Neural progenitor cell (in vitro differentiated cells): ENCODE data around the gene ALDH1L2. TPM values are rescaled to one million over a fixed set of nuclear protein-coding genes. Genes with fewer than 3 reads are reported as not detected.
A peak's percentile ranks its signal among the peaks of the same experiment; 100 is the strongest.

Experiments
- DNase-seq: peaks from one replicate; pipeline ENCODE4 v3.0.0-alpha.2; 2016; ENCODE audit warnings: low spot score
- H2AFZ ChIP-seq: fragments of 200-600 bp; sonication (generic); replicated peaks from 2 replicates; pipeline ENCODE4 v1.6.1; 2016; ENCODE audit warnings: antibody characterized with exemption
- H3F3A ChIP-seq: fragments of 200-600 bp; sonication (generic); 2 replicates; pipeline ENCODE4 v1.6.1; 2016; ENCODE audit warnings: antibody characterized with exemption, low read depth
- H3K27ac ChIP-seq: fragments of 200-600 bp; sonication (generic); 2 replicates; pipeline ENCODE4 v1.5.1; 2016; ENCODE audit warnings: mild to moderate bottlenecking
- H3K27me3 ChIP-seq: fragments of 200-600 bp; sonication (generic); 2 replicates; pipeline ENCODE4 v1.6.1; 2016; ENCODE audit warnings: mild to moderate bottlenecking, moderate library complexity
- H3K36me3 ChIP-seq: fragments of 200-600 bp; sonication (generic); 2 replicates; pipeline ENCODE4 v1.5.1; 2016
- H3K4me1 ChIP-seq: fragments of 200-600 bp; sonication (generic); 2 replicates; pipeline ENCODE4 v1.6.1; 2016; ENCODE audit warnings: mixed run types
- H3K4me2 ChIP-seq: fragments of 200-600 bp; sonication (generic); 2 replicates; pipeline ENCODE4 v1.6.1; 2016
- H3K4me3 ChIP-seq: fragments of 200-600 bp; sonication (generic); 2 replicates; pipeline ENCODE4 v1.5.1; 2016
- H3K79me2 ChIP-seq: fragments of 200-600 bp; sonication (generic); 2 replicates; pipeline ENCODE4 v1.6.1; 2016; ENCODE audit warnings: low read depth
- H3K9ac ChIP-seq: fragments of 200-600 bp; sonication (generic); 2 replicates; pipeline ENCODE4 v1.6.1; 2016
- H3K9me3 ChIP-seq: fragments of 200-600 bp; sonication (generic); 2 replicates; pipeline ENCODE4 v1.5.1; 2016; ENCODE audit warnings: low read depth
- H4K20me1 ChIP-seq: fragments of 200-600 bp; sonication (generic); 2 replicates; pipeline ENCODE4 v1.6.1; 2016; ENCODE audit warnings: low read depth
- H3K27ac Mint-ChIP-seq: 3 replicates; pipeline ENCODE4 v1.8.0; 2021; ENCODE audit warnings: mixed read lengths
- H3K27me3 Mint-ChIP-seq: 2 replicates; pipeline ENCODE4 v1.8.0; 2022; ENCODE audit warnings: low read depth, mild to moderate bottlenecking, inconsistent platforms, moderate library complexity, mixed read lengths; ENCODE audit not compliant: insufficient read depth
- H3K36me3 Mint-ChIP-seq: 3 replicates; pipeline ENCODE4 v1.8.0; 2021; ENCODE audit warnings: mixed read lengths
- H3K4me1 Mint-ChIP-seq: 3 replicates; pipeline ENCODE4 v1.8.0; 2021; ENCODE audit warnings: mixed read lengths
- H3K4me3 Mint-ChIP-seq: 3 replicates; pipeline ENCODE4 v1.8.0; 2021; ENCODE audit warnings: mild to moderate bottlenecking, moderate library complexity, mixed read lengths
- H3K9me3 Mint-ChIP-seq: 3 replicates; pipeline ENCODE4 v1.8.0; 2020; ENCODE audit warnings: mixed read lengths
- CTCF ChIP-seq: fragments of 200-600 bp; sonication (generic); IDR thresholded peaks from 2 replicates; pipeline ENCODE4 v1.5.1; 2017; ENCODE audit warnings: antibody characterized with exemption, mild to moderate bottlenecking
- EZH2 ChIP-seq: fragments of 200-600 bp; sonication (generic); IDR thresholded peaks from 2 replicates; pipeline ENCODE4 v1.6.1; 2017; ENCODE audit warnings: antibody characterized with exemption, mild to moderate bottlenecking, moderate library complexity
- EZH2phosphoT487 ChIP-seq: fragments of 200-600 bp; sonication (generic); IDR thresholded peaks from 2 replicates; pipeline ENCODE4 v1.6.1; 2017; ENCODE audit warnings: antibody characterized with exemption
- total RNA-seq: library from RNA; depleted of rRNA; stranded (reverse); fragments of >200 nt; gene quantifications from 2 replicates; pipeline ENCODE4 v1.2.3, GENCODE V29; 2015; ENCODE audit warnings: low replicate concordance

ALDH1L2 gene
- total RNA-seq, 1 donor from 2014 or later, result 0.13 TPM

- H3K27me3 Mint-ChIP-seq, result no peaks in the 10 kb centered on the region
- Histone ChIP-seq H3K27ac (no peak overlapping the region), H3K79me2 (no peaks in the 10 kb centered on the region), H4K20me1 (no peaks in the 10 kb centered on the region), H3K4me2 (no peak overlapping the region), H3K27me3 (no peaks in the 10 kb centered on the region), H2AFZ (no peak overlapping the region), H3K4me1 (no peaks in the 10 kb centered on the region), H3K9ac (no peak overlapping the region), H3K4me3 (no peak overlapping the region), H3F3A (no peaks in the 10 kb centered on the region), H3K9me3 (no peaks in the 10 kb centered on the region), H3K36me3 (no peaks in the 10 kb centered on the region)
- TF ChIP-seq EZH2 (no peak), CTCF (no peak), EZH2phosphoT487 (no peak)
- no peak overlapping the region for H3K4me3 Mint-ChIP-seq
- no peak for DNase-seq
- no peak overlapping the region for H3K27ac Mint-ChIP-seq
- no peaks in the 10 kb centered on the region for H3K36me3 Mint-ChIP-seq
- H3K9me3 Mint-ChIP-seq, result peaks cover 2% of the 10 kb centered on the region
- H3K4me1 Mint-ChIP-seq, result no peaks in the 10 kb centered on the region
Observed at GRCh38 chr12:105060715-105061378, 23.4 kb downstream of the ALDH1L2 start.

- H3K36me3 ChIP-seq, result no peaks in the 10 kb centered on the region
- no peak overlapping the region for H3K4me3 Mint-ChIP-seq
- H3K4me1 Mint-ChIP-seq, result peaks cover 3% of the 10 kb centered on the region
- no peaks in the 10 kb centered on the region for H3F3A ChIP-seq
- H2AFZ ChIP-seq, result no peak overlapping the region
- no peaks in the 10 kb centered on the region for H3K79me2 ChIP-seq
- no peak overlapping the region for H3K9ac ChIP-seq
- TF ChIP-seq EZH2 (no peak), EZH2phosphoT487 (no peak), CTCF (no peak)
- H3K9me3 ChIP-seq, result no peaks in the 10 kb centered on the region
- no peak for DNase-seq
- no peaks in the 10 kb centered on the region for H3K27me3 ChIP-seq
- H4K20me1 ChIP-seq, result no peaks in the 10 kb centered on the region
- H3K4me2 ChIP-seq, result no peak overlapping the region
- H3K9me3 Mint-ChIP-seq, result peaks cover 10% of the 10 kb centered on the region
- H3K27ac ChIP-seq, result no peak overlapping the region
- H3K4me3 ChIP-seq, result no peak overlapping the region
- H3K4me1 ChIP-seq, result no peaks in the 10 kb centered on the region
- no peak overlapping the region for H3K27ac Mint-ChIP-seq
- no peaks in the 10 kb centered on the region for H3K36me3 Mint-ChIP-seq
- no peaks in the 10 kb centered on the region for H3K27me3 Mint-ChIP-seq
Observed at GRCh38 chr12:105057174-105057573, 27.1 kb downstream of the ALDH1L2 start.

- H3K9ac ChIP-seq, result no peak overlapping the region
- H3K27me3 ChIP-seq, result no peaks in the 10 kb centered on the region
- no peaks in the 10 kb centered on the region for H3K36me3 ChIP-seq
- H3K27ac ChIP-seq, result no peak overlapping the region
- H3K4me1 ChIP-seq, result no peaks in the 10 kb centered on the region
- H4K20me1 ChIP-seq, result no peaks in the 10 kb centered on the region
- no peak overlapping the region for H3K4me3 ChIP-seq
- no peaks in the 10 kb centered on the region for H3K79me2 ChIP-seq
- DNase-seq, result peak; percentile 85
- no peak overlapping the region for H3K4me2 ChIP-seq
- Mint-ChIP-seq H3K4me1 (peaks cover 16% of the 10 kb centered on the region), H3K36me3 (no peaks in the 10 kb centered on the region), H3K9me3 (peaks cover 10% of the 10 kb centered on the region), H3K27ac (no peak overlapping the region), H3K27me3 (no peaks in the 10 kb centered on the region), H3K4me3 (no peak overlapping the region)
- peak overlapping the region; percentile 97 for H2AFZ ChIP-seq
- H3K9me3 ChIP-seq, result no peaks in the 10 kb centered on the region
- no peaks in the 10 kb centered on the region for H3F3A ChIP-seq
- no peak for TF ChIP-seq EZH2phosphoT487
- no peak for TF ChIP-seq EZH2
- peak; percentile 96 for TF ChIP-seq CTCF
Observed at GRCh38 chr12:105053116-105053572, 31.1 kb downstream of the ALDH1L2 start.
